CD4-positive, alpha-beta memory T cell (primary cell): ENCODE results near the gene KRT36. TPM values are rescaled to one million over a fixed set of nuclear protein-coding genes. Genes with fewer than 3 reads are reported as not detected.

Source experiments
- CTCF ChIA-PET: fragments of 350-600 bp; sonication (Branson Sonifier 250); formaldehyde crosslinking; loops from one replicate; lab custom pipeline; 2021; ENCODE audit warnings: inconsistent platforms; ENCODE audit not compliant: partially characterized antibody; lab: Charles Lee
- POLR2A ChIA-PET: fragments of 350-600 bp; sonication (Branson Sonifier 250); formaldehyde crosslinking; loops from one replicate; lab custom pipeline; 2021; ENCODE audit not compliant: partially characterized antibody; lab: Charles Lee
- DNase-seq, 5 donors: peaks; one replicate each; pipeline versions ENCODE4 v3.0.0 to v3.0.0-alpha.2; 2020 to 2022; ENCODE audit warnings: mixed read lengths in 1 of 5
- H3K27ac ChIP-seq: one replicate; pipeline ENCODE4 v1.7.0; 2013; ENCODE audit warnings: low read depth, low read length
- H3K27me3 ChIP-seq: 2 replicates; pipeline ENCODE4 v1.7.0; 2013; ENCODE audit warnings: mild to moderate bottlenecking, low read length, moderate library complexity; ENCODE audit not compliant: insufficient read depth
- H3K36me3 ChIP-seq: 2 replicates; pipeline ENCODE4 v1.7.0; 2013; ENCODE audit warnings: mild to moderate bottlenecking, low read length, moderate library complexity; ENCODE audit not compliant: insufficient read depth
- H3K4me1 ChIP-seq: 2 replicates; pipeline ENCODE4 v1.7.0; 2013; ENCODE audit warnings: mild to moderate bottlenecking, low read length, moderate library complexity; ENCODE audit not compliant: insufficient read depth
- H3K4me3 ChIP-seq, 2 donors: one replicate each; pipeline ENCODE4 v1.7.0; 2013; ENCODE audit warnings: low read length in 2 of 2, mild to moderate bottlenecking in 1 of 2
- H3K9me3 ChIP-seq, 2 donors: one replicate each; pipeline ENCODE4 v1.7.0; 2013; ENCODE audit warnings: low read length in 2 of 2, control low read depth in 1 of 2; ENCODE audit not compliant: control insufficient read depth in 1 of 2
- H3K27ac Mint-ChIP-seq, 7 donors: one replicate each; pipeline ENCODE4 v1.8.0; 2020 to 2021; ENCODE audit warnings: mixed read lengths in 7 of 7, mild to moderate bottlenecking in 6 of 7, inconsistent platforms in 3 of 7, moderate library complexity in 3 of 7
- H3K27me3 Mint-ChIP-seq, 2 donors: one replicate each; pipeline ENCODE4 v1.8.0; 2020 to 2021; ENCODE audit warnings: mixed read lengths in 2 of 2
- H3K36me3 Mint-ChIP-seq, 2 donors: one replicate each; pipeline ENCODE4 v1.8.0; 2020 to 2021; ENCODE audit warnings: mixed read lengths in 2 of 2, inconsistent platforms in 1 of 2, mild to moderate bottlenecking in 1 of 2
- H3K4me1 Mint-ChIP-seq, 4 donors: one replicate each; pipeline ENCODE4 v1.8.0; 2020 to 2021; ENCODE audit warnings: mixed read lengths in 4 of 4, mild to moderate bottlenecking in 1 of 4
- H3K4me3 Mint-ChIP-seq, 8 donors: one replicate each; pipeline ENCODE4 v1.8.0; 2020 to 2021; ENCODE audit warnings: mixed read lengths in 8 of 8, mild to moderate bottlenecking in 7 of 8, moderate library complexity in 6 of 8, inconsistent platforms in 3 of 8
- H3K9me3 Mint-ChIP-seq, 8 donors: one replicate each; pipeline ENCODE4 v1.8.0; 2020 to 2021; ENCODE audit warnings: mixed read lengths in 8 of 8, mild to moderate bottlenecking in 5 of 8, inconsistent platforms in 3 of 8, moderate library complexity in 1 of 8
- intact Hi-C: fragments of 100-400 bp; cut with micrococcal nuclease; formaldehyde crosslinking; loops from one replicate; pipeline ENCODE4 v1.15.1; 2023
- polyA plus RNA-seq, 2 donors: library from polyadenylated mRNA; unstranded; fragments of 300-500 nt; fragmentation: Illumina TruSeq; gene quantifications; one replicate each; pipeline ENCODE4 v1.2.3, GENCODE V29; 2021
- total RNA-seq, 2 experiments: library from RNA; stranded (reverse); gene quantifications; one replicate each; pipeline ENCODE4 v1.2.3, GENCODE V29; 2021

The KRT36 gene
- total and polyA plus RNA-seq, 4 experiments from 2014 or later: not detected

GRCh38 chr17:41498276-41498675 lies 8.6 kb upstream of the KRT36 start:
- H3K4me3 ChIP-seq: no peak overlapping the region
- peaks cover 11% of the 10 kb centered on the region for H3K4me1 ChIP-seq
- POLR2A ChIA-PET: no interaction called here
- no peak overlapping the region for H3K27ac ChIP-seq
- no peaks in the 10 kb centered on the region for H3K36me3 ChIP-seq
- Mint-ChIP-seq H3K4me1 (peaks cover 6 to 27% (median 11%) of the 10 kb centered on the region in 4 donors), H3K27ac (peak overlapping the region in 2 of 7 donors; percentile 13 to 70), H3K9me3 (no peaks in the 10 kb centered on the region), H3K36me3 (no peaks in the 10 kb centered on the region), H3K27me3 (no peaks in the 10 kb centered on the region), H3K4me3 (no peak overlapping the region)
- DNase-seq: no peak
- CTCF ChIA-PET: interaction anchor here (1.0 to 1.4 kb wide), 2 partner anchors 14 to 176 kb away, joined by 3 to 4 read pairs; no protein-coding TSS in a partner anchor
- no peaks in the 10 kb centered on the region for H3K9me3 ChIP-seq
- intact Hi-C loops: loop anchor here (5.0 kb wide), 1 partner anchor 176 kb away; no protein-coding TSS in a partner anchor
- no peaks in the 10 kb centered on the region for H3K27me3 ChIP-seq

GRCh38 chr17:41496803-41497484 lies 7.2 kb upstream of the KRT36 start:
- Mint-ChIP-seq H3K4me3 (peak overlapping the region in 3 of 8 donors; percentile 42 to 64 (median 51)), H3K27ac (peak overlapping the region in 4 of 7 donors; percentile 72 to 80 (median 75)), H3K9me3 (no peaks in the 10 kb centered on the region), H3K4me1 (peaks cover 7 to 35% (median 12%) of the 10 kb centered on the region in 4 donors), H3K27me3 (no peaks in the 10 kb centered on the region), H3K36me3 (no peaks in the 10 kb centered on the region)
- intact Hi-C loops: loop anchor here (2.0 to 5.0 kb wide), 3 partner anchors 175 to 588 kb away; no protein-coding TSS in a partner anchor
- peak; percentile 43 to 61 (median 56) for DNase-seq
- Histone ChIP-seq H3K27ac (no peak overlapping the region), H3K4me1 (peaks cover 11% of the 10 kb centered on the region), H3K27me3 (no peaks in the 10 kb centered on the region), H3K36me3 (no peaks in the 10 kb centered on the region), H3K4me3 (no peak overlapping the region), H3K9me3 (no peaks in the 10 kb centered on the region)
- CTCF ChIA-PET: interaction anchor here (0.8 to 2.1 kb wide), 6 partner anchors 9 to 175 kb away, joined by 3 to 8 read pairs (median 4); no protein-coding TSS in a partner anchor
- POLR2A ChIA-PET: no interaction called here

- Mint-ChIP-seq H3K36me3 (no peaks in the 10 kb centered on the region), H3K27me3 (no peaks in the 10 kb centered on the region), H3K4me1 (peaks cover 10 to 48% (median 22%) of the 10 kb centered on the region in 4 donors), H3K4me3 (no peak overlapping the region), H3K9me3 (no peaks in the 10 kb centered on the region), H3K27ac (peak overlapping the region in 3 of 7 donors; percentile 71 to 80 (median 77))
- intact Hi-C loops: no loop called here
- Histone ChIP-seq H3K4me3 (no peak overlapping the region), H3K36me3 (no peaks in the 10 kb centered on the region), H3K9me3 (no peaks in the 10 kb centered on the region), H3K27ac (no peak overlapping the region), H3K27me3 (no peaks in the 10 kb centered on the region), H3K4me1 (peaks cover 23% of the 10 kb centered on the region)
- POLR2A ChIA-PET: no interaction called here
- peak in 1 of 5 donors; percentile 8 for DNase-seq
- CTCF ChIA-PET: interaction anchor here (1.2 to 2.0 kb wide), 2 partner anchors 172 to 585 kb away, joined by 3 to 9 read pairs; no protein-coding TSS in a partner anchor
These were observed 4.8 kb upstream of the KRT36 start for GRCh38 chr17:41494524-41494923.

GRCh38 chr17:41492771-41493170 lies 3.1 kb upstream of the KRT36 start:
- H3K27me3 Mint-ChIP-seq: no peaks in the 10 kb centered on the region
- H3K36me3 Mint-ChIP-seq: no peaks in the 10 kb centered on the region
- intact Hi-C loops: no loop called here
- no peaks in the 10 kb centered on the region for H3K36me3 ChIP-seq
- ChIA-PET POLR2A (interaction anchor here (1.3 kb wide), 1 partner anchor 152 kb away, joined by 3 read pairs; no protein-coding TSS in a partner anchor), CTCF (interaction anchor here (0.9 to 1.3 kb wide), 2 partner anchors 170 kb away, joined by 3 to 4 read pairs; no protein-coding TSS in a partner anchor)
- no peak overlapping the region for H3K4me3 Mint-ChIP-seq
- peak overlapping the region in 1 of 7 donors; percentile 30 for H3K27ac Mint-ChIP-seq
- no peak overlapping the region for H3K27ac ChIP-seq
- no peaks in the 10 kb centered on the region for H3K9me3 ChIP-seq
- H3K27me3 ChIP-seq: no peaks in the 10 kb centered on the region
- no peaks in the 10 kb centered on the region for H3K9me3 Mint-ChIP-seq
- H3K4me1 ChIP-seq: peaks cover 23% of the 10 kb centered on the region
- no peak overlapping the region for H3K4me3 ChIP-seq
- H3K4me1 Mint-ChIP-seq: peaks cover 10 to 38% (median 21%) of the 10 kb centered on the region in 4 donors
- no peak for DNase-seq

GRCh38 chr17:41492351-41492750 lies 2.6 kb upstream of the KRT36 start:
- intact Hi-C loops: no loop called here
- Histone ChIP-seq H3K27me3 (no peaks in the 10 kb centered on the region), H3K4me3 (no peak overlapping the region), H3K4me1 (peaks cover 22% of the 10 kb centered on the region), H3K27ac (no peak overlapping the region), H3K9me3 (no peaks in the 10 kb centered on the region), H3K36me3 (no peaks in the 10 kb centered on the region)
- Mint-ChIP-seq H3K36me3 (no peaks in the 10 kb centered on the region), H3K4me3 (no peak overlapping the region), H3K27ac (peak overlapping the region in 3 of 7 donors; percentile 5 to 42 (median 37)), H3K9me3 (no peaks in the 10 kb centered on the region), H3K4me1 (peaks cover 10 to 38% (median 20%) of the 10 kb centered on the region in 4 donors), H3K27me3 (no peaks in the 10 kb centered on the region)
- ChIA-PET POLR2A (interaction anchor here (1.3 kb wide), 1 partner anchor 151 kb away, joined by 3 read pairs; no protein-coding TSS in a partner anchor), CTCF (interaction anchor here (0.9 to 1.3 kb wide), 2 partner anchors 170 to 171 kb away, joined by 3 to 4 read pairs; no protein-coding TSS in a partner anchor)
- peak in 1 of 5 donors; percentile 19 for DNase-seq

GRCh38 chr17:41491476-41491875 lies 1.8 kb upstream of the KRT36 start:
- Histone ChIP-seq H3K4me3 (no peak overlapping the region), H3K4me1 (peaks cover 13% of the 10 kb centered on the region), H3K9me3 (no peaks in the 10 kb centered on the region), H3K27me3 (no peaks in the 10 kb centered on the region), H3K27ac (no peak overlapping the region), H3K36me3 (no peaks in the 10 kb centered on the region)
- Mint-ChIP-seq H3K4me3 (no peak overlapping the region), H3K27ac (no peak overlapping the region), H3K4me1 (peaks cover 8 to 30% (median 16%) of the 10 kb centered on the region in 4 donors), H3K36me3 (no peaks in the 10 kb centered on the region), H3K27me3 (no peaks in the 10 kb centered on the region), H3K9me3 (no peaks in the 10 kb centered on the region)
- intact Hi-C loops: no loop called here
- ChIA-PET POLR2A (no interaction called here), CTCF (no interaction called here)
- DNase-seq: peak in 1 of 5 donors; percentile 7
